Measurements from ENCODE around the gene RGP1. TPM values are rescaled to one million over a fixed set of nuclear protein-coding genes. Genes with fewer than 3 reads are reported as not detected.

Gene RGP1, protein sequence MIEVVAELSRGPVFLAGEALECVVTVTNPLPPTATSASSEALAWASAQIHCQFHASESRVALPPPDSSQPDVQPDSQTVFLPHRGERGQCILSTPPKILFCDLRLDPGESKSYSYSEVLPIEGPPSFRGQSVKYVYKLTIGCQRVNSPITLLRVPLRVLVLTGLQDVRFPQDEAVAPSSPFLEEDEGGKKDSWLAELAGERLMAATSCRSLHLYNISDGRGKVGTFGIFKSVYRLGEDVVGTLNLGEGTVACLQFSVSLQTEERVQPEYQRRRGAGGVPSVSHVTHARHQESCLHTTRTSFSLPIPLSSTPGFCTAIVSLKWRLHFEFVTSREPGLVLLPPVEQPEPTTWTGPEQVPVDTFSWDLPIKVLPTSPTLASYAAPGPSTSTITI
- 10 to 100 TPM; 46.5 to 55.7 (median 55.7) TPM for total RNA-seq
- long read RNA-seq, donor 1, full-length matches to known transcripts = 8 of 32 reads
- long read RNA-seq, donor 1, partial matches to known transcripts = 2 of 32 reads
- long read RNA-seq, donor 1, other reads (novel, unspliced or antisense) = 22 of 32 reads
- long read RNA-seq, donor 2, full-length matches to known transcripts = 3 of 6 reads
- long read RNA-seq, donor 2, partial matches to known transcripts = 2 of 6 reads
- long read RNA-seq, donor 2, other reads (novel, unspliced or antisense) = 1 of 6 reads

DNA sequence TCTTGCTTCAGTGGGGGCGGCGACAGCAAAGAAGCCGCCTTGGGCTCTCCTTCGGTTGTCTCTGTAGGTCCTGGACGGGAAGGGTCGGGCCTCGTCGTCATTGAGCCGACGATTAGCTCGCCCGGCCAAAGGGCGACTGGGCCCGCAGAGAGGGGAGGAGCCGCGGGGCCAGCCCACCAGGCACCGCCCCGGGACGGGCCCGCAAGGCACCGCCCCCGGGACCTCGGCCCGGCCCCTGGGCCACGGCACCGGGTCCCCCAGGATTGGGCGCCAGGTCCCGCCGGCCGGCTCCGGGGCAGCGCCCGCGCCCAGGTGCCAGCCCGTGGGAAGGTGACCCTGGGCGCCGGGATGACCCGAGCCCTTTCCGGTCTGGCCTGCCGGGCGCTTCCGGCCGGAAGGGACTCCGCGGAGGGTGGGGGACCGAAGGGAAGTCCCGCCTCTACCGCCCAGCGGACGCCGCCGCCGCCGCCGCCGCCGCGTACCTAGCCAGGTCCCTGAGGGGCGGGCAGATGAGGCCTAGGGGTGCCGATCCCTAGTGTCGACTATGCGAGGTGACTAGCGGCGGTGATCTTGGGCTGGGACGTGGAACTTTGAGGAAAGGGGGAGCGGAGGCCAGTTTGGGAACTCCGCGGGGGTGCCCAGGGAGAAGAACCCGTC is at the start of gene RGP1, which contains the start of gene GBA2:
Gene RGP1 (plus strand): TSS at position 430 of the 657 bp plus-strand sequence. CDS start 469 bp downstream, outside the sequence.
Gene GBA2 (minus strand): TSS at position 371 of the 657 bp plus-strand sequence. CDS start 524 bp downstream, outside the sequence.
- Histone ChIP-seq H3K4me3 (peak within 1 kb of the TSS; percentile 74), H3K4me1 (ENCODE audit: low read depth) (peaks cover 33% of the 10 kb centered on the region), H3K9me3 (no peaks in the 10 kb centered on the region), H3K36me3 (ENCODE audit: low read depth) (no peaks in the 10 kb centered on the region)
- TF ChIP-seq, protein P1, sequence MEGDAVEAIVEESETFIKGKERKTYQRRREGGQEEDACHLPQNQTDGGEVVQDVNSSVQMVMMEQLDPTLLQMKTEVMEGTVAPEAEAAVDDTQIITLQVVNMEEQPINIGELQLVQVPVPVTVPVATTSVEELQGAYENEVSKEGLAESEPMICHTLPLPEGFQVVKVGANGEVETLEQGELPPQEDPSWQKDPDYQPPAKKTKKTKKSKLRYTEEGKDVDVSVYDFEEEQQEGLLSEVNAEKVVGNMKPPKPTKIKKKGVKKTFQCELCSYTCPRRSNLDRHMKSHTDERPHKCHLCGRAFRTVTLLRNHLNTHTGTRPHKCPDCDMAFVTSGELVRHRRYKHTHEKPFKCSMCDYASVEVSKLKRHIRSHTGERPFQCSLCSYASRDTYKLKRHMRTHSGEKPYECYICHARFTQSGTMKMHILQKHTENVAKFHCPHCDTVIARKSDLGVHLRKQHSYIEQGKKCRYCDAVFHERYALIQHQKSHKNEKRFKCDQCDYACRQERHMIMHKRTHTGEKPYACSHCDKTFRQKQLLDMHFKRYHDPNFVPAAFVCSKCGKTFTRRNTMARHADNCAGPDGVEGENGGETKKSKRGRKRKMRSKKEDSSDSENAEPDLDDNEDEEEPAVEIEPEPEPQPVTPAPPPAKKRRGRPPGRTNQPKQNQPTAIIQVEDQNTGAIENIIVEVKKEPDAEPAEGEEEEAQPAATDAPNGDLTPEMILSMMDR (IDR thresholded peaks at IDR 0.05) = no peak
- intact Hi-C loops (cut with DNase I, micrococcal nuclease) = no loop called here
- DNase-seq = peak; percentile 87 to 94 (median 94)
- ATAC-seq = peak; percentile 88

DNA sequence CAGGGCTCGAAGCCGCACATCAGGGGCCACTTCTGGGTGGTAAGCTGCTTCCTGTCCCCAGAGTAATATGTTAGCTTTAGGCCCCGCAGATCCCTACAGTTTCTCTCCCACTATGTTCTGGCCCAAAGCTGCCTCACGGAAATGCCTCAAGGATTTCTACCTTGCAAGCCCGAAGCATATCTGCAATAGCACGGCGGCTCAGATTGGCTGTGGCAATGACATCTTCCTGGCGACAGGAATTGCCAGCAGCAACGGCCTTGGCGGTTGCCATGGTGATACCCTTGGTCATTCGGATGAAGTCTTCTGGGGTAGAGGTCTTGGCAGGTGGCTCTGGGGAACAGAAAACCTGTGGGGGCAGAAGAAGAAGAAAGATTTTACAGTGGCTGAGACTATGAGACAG is 49.1 kb upstream of the RGP1 start:
- intact Hi-C loops (cut with DNase I, micrococcal nuclease) = loop anchor here in 1 of 2 donors (10.0 kb wide), 1 partner anchor 55 kb away; no protein-coding TSS in a partner anchor
- peaks cover 54% of the 10 kb centered on the region for H3K36me3 ChIP-seq (ENCODE audit: low read depth)
- peaks cover 8% of the 10 kb centered on the region for H3K4me1 ChIP-seq (ENCODE audit: low read depth)
- TF ChIP-seq, protein P1 (IDR thresholded peaks at IDR 0.05) = no peak
- peak in 1 of 3 donors; percentile 8 for DNase-seq
- no peak for ATAC-seq
- H3K9me3 ChIP-seq = no peaks in the 10 kb centered on the region
- no peak overlapping the region for H3K4me3 ChIP-seq

DNA sequence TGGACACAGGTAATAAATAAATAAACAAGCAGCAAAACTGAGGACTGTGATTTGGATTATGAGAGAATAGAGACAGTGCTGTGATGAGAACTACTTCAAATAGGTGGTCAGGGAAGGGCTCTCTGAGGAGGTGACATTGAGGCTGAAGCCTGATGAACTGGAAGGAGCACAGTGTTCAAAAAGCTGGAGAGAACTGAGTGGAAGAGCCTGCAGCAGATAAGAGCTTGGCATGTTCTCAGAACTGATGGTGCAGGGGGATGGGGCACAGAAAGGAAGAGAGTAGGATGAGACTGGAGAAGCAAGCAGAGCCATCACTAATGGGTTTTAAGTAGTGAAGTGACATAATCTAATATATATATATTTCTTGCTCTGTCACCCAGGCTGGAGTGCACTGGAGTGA is 48.1 kb upstream of the RGP1 start:
- Histone ChIP-seq H3K4me1 (ENCODE audit: low read depth) (peaks cover 6% of the 10 kb centered on the region), H3K36me3 (ENCODE audit: low read depth) (peaks cover 60% of the 10 kb centered on the region), H3K9me3 (no peaks in the 10 kb centered on the region), H3K4me3 (no peak overlapping the region)
- TF ChIP-seq, protein P1 (IDR thresholded peaks at IDR 0.05) = no peak
- no peak for DNase-seq
- intact Hi-C loops (cut with DNase I, micrococcal nuclease) = loop anchor here in 1 of 2 donors (10.0 kb wide), 1 partner anchor 56 kb away; no protein-coding TSS in a partner anchor
- no peak for ATAC-seq

DNA sequence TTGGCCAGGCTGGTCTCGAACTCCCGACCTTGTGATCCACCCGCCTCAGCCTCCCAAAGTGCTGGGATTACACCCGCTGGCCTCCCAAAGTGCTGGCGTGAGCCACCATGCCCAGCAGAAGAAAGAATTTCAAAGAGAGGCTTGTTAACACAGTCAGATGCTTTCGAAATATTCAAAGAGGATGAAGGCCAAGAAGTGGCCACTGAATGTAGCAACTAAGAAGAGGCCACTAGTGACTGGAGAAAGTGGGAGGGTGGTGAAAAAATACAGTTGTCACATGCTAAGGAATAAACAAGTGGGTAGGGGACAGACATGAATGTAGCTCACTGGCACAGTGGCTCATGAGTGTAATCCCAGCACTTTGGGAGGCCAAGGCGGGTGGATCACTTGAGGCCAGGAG is 46.4 kb upstream of the RGP1 start:
- H3K36me3 ChIP-seq (ENCODE audit: low read depth) = peaks cover 66% of the 10 kb centered on the region
- no peak overlapping the region for H3K4me3 ChIP-seq
- ATAC-seq = no peak
- no peak for DNase-seq
- intact Hi-C loops (cut with DNase I, micrococcal nuclease) = loop anchor here in 1 of 2 donors (10.0 kb wide), 1 partner anchor 58 kb away; no protein-coding TSS in a partner anchor
- no peaks in the 10 kb centered on the region for H3K9me3 ChIP-seq
- no peaks in the 10 kb centered on the region for H3K4me1 ChIP-seq (ENCODE audit: low read depth)
- TF ChIP-seq, protein P1 (IDR thresholded peaks at IDR 0.05) = no peak

DNA sequence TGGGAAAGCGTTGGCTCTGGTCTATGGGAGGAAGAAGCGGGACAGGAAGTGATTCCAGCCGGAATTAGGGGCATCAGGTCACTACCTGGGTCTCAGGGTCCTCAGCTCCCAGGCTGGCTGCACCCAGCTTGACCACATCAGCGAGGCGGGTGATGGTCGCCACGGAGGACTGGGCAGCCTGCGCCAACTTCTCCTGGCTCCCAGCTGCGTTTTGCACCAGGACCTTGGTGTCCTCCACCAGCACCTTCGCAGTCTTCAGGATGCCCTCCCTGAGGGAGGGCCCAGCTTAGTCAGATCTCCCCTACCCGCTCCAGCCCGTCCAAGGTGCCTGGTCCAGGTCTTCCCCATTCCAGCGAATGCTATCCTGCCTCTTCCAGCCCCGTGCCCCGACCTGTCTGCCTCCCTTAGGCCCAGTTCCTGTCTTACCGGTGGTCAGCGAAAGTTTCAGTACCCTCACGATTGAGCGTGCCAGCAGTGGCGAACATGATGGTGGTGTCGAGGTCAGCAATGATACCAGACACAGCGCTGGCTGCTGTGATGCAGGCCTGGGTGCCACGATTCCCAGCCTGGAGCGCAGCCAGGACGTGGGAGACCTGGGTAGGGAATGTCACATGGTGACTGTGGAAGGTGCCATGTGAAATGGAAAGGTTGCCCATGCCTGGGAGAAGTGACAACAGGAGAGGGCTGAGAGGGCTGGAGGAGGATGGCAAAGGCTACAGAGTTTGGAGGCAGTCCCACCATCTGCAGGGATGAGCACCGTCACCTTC is 45.0 kb upstream of the RGP1 start:
- DNase-seq (no peak), ATAC-seq (no peak)
- Histone ChIP-seq H3K4me1 (ENCODE audit: low read depth) (no peaks in the 10 kb centered on the region), H3K4me3 (no peak overlapping the region), H3K9me3 (no peaks in the 10 kb centered on the region), H3K36me3 (ENCODE audit: low read depth) (peaks cover 52% of the 10 kb centered on the region)
- TF ChIP-seq, protein P1 (IDR thresholded peaks at IDR 0.05) = no peak
- intact Hi-C loops (cut with DNase I, micrococcal nuclease) = loop anchor here in 1 of 2 donors (10.0 kb wide), 1 partner anchor 59 kb away; no protein-coding TSS in a partner anchor
